SK-N-SH treated with all-trans-retinoic acid at 6 μM for 48 hours (cell line): ENCODE results near the gene WFDC9.

Experiments
- ATAC-seq: fragments of 200-7000 bp; cut with Tn5 transposase; 3 replicates; pipeline ENCODE4 v1.9.1; 2020; ENCODE audit warnings: mild to moderate bottlenecking, moderate library complexity
- BACH2 ChIP-seq: fragments of 250-450 bp; sonication (Bioruptor Pico); IDR thresholded peaks from 2 replicates; pipeline ENCODE4 v1.9.0; 2021; ENCODE audit warnings: mild to moderate bottlenecking, borderline replicate concordance
- CREB5 ChIP-seq: fragments of 250-450 bp; sonication (Bioruptor Pico); IDR thresholded peaks from 2 replicates; pipeline ENCODE4 v1.5.1; 2020; ENCODE audit warnings: low read depth, mild to moderate bottlenecking, moderate library complexity
- CSDC2 ChIP-seq: fragments of 250-450 bp; sonication (Bioruptor Pico); IDR thresholded peaks from 2 replicates; pipeline ENCODE4 v1.5.0; 2020; ENCODE audit warnings: mild to moderate bottlenecking, moderate library complexity
- CSRNP3 ChIP-seq: fragments of 250-450 bp; sonication (Bioruptor Pico); IDR thresholded peaks from 2 replicates; pipeline ENCODE4 v1.5.1; 2021; ENCODE audit warnings: mild to moderate bottlenecking, moderate library complexity
- ESRRG ChIP-seq: fragments of 250-450 bp; sonication (Bioruptor Pico); IDR thresholded peaks from 2 replicates; pipeline ENCODE4 v1.6.1; 2021; ENCODE audit warnings: mild to moderate bottlenecking
- PATZ1 ChIP-seq: fragments of 250-450 bp; sonication (Bioruptor Pico); IDR thresholded peaks from 2 replicates; pipeline ENCODE4 v1.8.0; 2020; ENCODE audit warnings: mild to moderate bottlenecking, moderate library complexity, borderline replicate concordance
- PPARA ChIP-seq: fragments of 250-450 bp; sonication (Bioruptor Pico); IDR thresholded peaks from 2 replicates; pipeline ENCODE4 v1.5.0; 2020; ENCODE audit warnings: mild to moderate bottlenecking, borderline replicate concordance
- RARB ChIP-seq: fragments of 250-450 bp; sonication (Bioruptor Pico); IDR thresholded peaks from 2 replicates; pipeline ENCODE4 v1.8.0; 2021; ENCODE audit warnings: mild to moderate bottlenecking, moderate library complexity
- TCF4 ChIP-seq: fragments of 250-450 bp; sonication (Bioruptor Pico); IDR thresholded peaks from 2 replicates; pipeline ENCODE4 v1.8.0; 2021; ENCODE audit warnings: mild to moderate bottlenecking, moderate library complexity, borderline replicate concordance
- TOX ChIP-seq: fragments of 250-450 bp; sonication (Bioruptor Pico); IDR thresholded peaks from 2 replicates; pipeline ENCODE4 v1.8.0; 2021; ENCODE audit warnings: mild to moderate bottlenecking, moderate library complexity, borderline replicate concordance
- TSHZ2 ChIP-seq: fragments of 250-450 bp; sonication (Bioruptor Pico); IDR thresholded peaks from 2 replicates; pipeline ENCODE4 v1.5.0; 2020; ENCODE audit warnings: mild to moderate bottlenecking, moderate library complexity
- ZC3H10 ChIP-seq: fragments of 250-450 bp; sonication (Bioruptor Pico); IDR thresholded peaks from 2 replicates; pipeline ENCODE4 v1.5.1; 2021; ENCODE audit warnings: mild to moderate bottlenecking, moderate library complexity
- ZFP3 ChIP-seq: fragments of 250-450 bp; sonication (Bioruptor Pico); IDR thresholded peaks from 2 replicates; pipeline ENCODE4 v1.5.0; 2020; ENCODE audit warnings: mild to moderate bottlenecking, moderate library complexity
- ZNF565 ChIP-seq: fragments of 450-650 bp; formaldehyde crosslinking; conservative IDR thresholded peaks from 2 replicates; pipeline ENCODE4 v1.5.0; 2020; ENCODE audit warnings: low read depth, mild to moderate bottlenecking, moderate library complexity
- ZNF70 ChIP-seq: fragments of 450-650 bp; formaldehyde crosslinking; IDR thresholded peaks from 2 replicates; pipeline ENCODE4 v1.5.0; 2020; ENCODE audit warnings: mild to moderate bottlenecking, moderate library complexity
- ZNF8 ChIP-seq: fragments of 450-650 bp; formaldehyde crosslinking; IDR thresholded peaks from 2 replicates; pipeline ENCODE4 v1.5.0; 2020; ENCODE audit warnings: mild to moderate bottlenecking, moderate library complexity

The WFDC9 gene

GRCh38 chr20:45581702-45582101, 49.4 kb downstream of the WFDC9 start (continued):
- TF ChIP-seq CREB5 (CRISPR knock-in tag): no peak
- TF ChIP-seq ZNF565 (CRISPR knock-in tag): no peak
- TF ChIP-seq CSRNP3 (CRISPR knock-in tag): no peak
- TF ChIP-seq CSDC2 (CRISPR knock-in tag): no peak

GRCh38 chr20:45579184-45579583, 51.9 kb downstream of the WFDC9 start, which contains the start of gene WFDC8:
WFDC8 (minus strand) TSS chr20:45579284; CDS start chr20:45579247, 37 bp downstream.
- TF ChIP-seq PATZ1 (CRISPR knock-in tag) (no peak), CSDC2 (CRISPR knock-in tag) (no peak), CSRNP3 (CRISPR knock-in tag) (no peak), TCF4 (CRISPR knock-in tag) (no peak), ZNF565 (CRISPR knock-in tag) (no peak)
- ATAC-seq: no peak

GRCh38 chr20:45578231-45578630, 52.9 kb downstream of the WFDC9 start:
- TF ChIP-seq BACH2 (CRISPR knock-in tag) (no peak), RARB (CRISPR knock-in tag) (no peak), TOX (CRISPR knock-in tag) (no peak), ZNF8 (no peak), ESRRG (CRISPR knock-in tag) (no peak), CREB5 (CRISPR knock-in tag) (no peak), ZNF70 (CRISPR knock-in tag) (no peak), PPARA (no peak), PATZ1 (CRISPR knock-in tag) (no peak), ZC3H10 (CRISPR knock-in tag) (no peak), TSHZ2 (CRISPR knock-in tag) (no peak), TCF4 (CRISPR knock-in tag) (no peak), ZFP3 (CRISPR knock-in tag) (no peak)
- no peak for ATAC-seq
